Body of pancreas (tissue), 4 donors: ENCODE measurements around the gene ARHGEF39. TPM values are rescaled to one million over a fixed set of nuclear protein-coding genes. Genes with fewer than 3 reads are reported as not detected.

ENCODE experiments used
- ATAC-seq: fragments of 150-250 bp; one replicate; pipeline ENCODE4 v1.9.1; 2016
- DNase-seq, 4 donors: peaks; one replicate each; pipeline ENCODE4 v3.0.0-alpha.2; 2019
- H3K27ac ChIP-seq, 4 donors: fragments of 200-600 bp; sonication (generic); 1 replicate in 3 of 4; 2 replicates in 1 of 4; pipeline versions ENCODE4 v1.5.1 to v1.6.1; 2016 to 2019; ENCODE audit warnings: mild to moderate bottlenecking in 1 of 4, mixed read lengths in 1 of 4, moderate library complexity in 1 of 4
- H3K27me3 ChIP-seq, 2 donors: fragments of 200-600 bp; sonication (generic); one replicate each; pipeline ENCODE4 v1.6.0; 2016; ENCODE audit warnings: mild to moderate bottlenecking in 1 of 2
- H3K36me3 ChIP-seq, 2 donors: fragments of 200-600 bp; sonication (generic); replicated peaks in 1 of 2; 2 replicates each; pipeline ENCODE4 v1.5.1; 2016; ENCODE audit warnings: low read depth in 2 of 2; ENCODE audit not compliant: insufficient read depth in 1 of 2
- H3K4me1 ChIP-seq: fragments of 200-600 bp; sonication (generic); one replicate; pipeline ENCODE4 v1.6.0; 2016
- H3K4me3 ChIP-seq, 2 donors: fragments of 200-600 bp; sonication (generic); 1 replicate in 1 of 2; 2 replicates in 1 of 2; pipeline ENCODE4 v1.5.1; 2016 to 2019
- H3K9me3 ChIP-seq, 3 donors: fragments of 200-600 bp; sonication (generic); 1 replicate in 2 of 3; 2 replicates in 1 of 3; pipeline ENCODE4 v1.5.1; 2016
- POLR2A ChIP-seq, 3 donors: fragments of 450-650 bp; IDR thresholded peaks; one replicate each; pipeline ENCODE4 v1.6.1; 2016; ENCODE audit warnings: antibody characterized with exemption in 3 of 3, mild to moderate bottlenecking in 2 of 3
- WGBS, 2 donors: methylation state at CpG; one replicate each; pipeline ENCODE4 v1.1.5; 2017; 5-methylcytosine and 5-hydroxymethylcytosine counted together
- intact Hi-C: fragments of 100-400 bp; cut with DNase I; formaldehyde crosslinking; loops from one replicate; pipeline ENCODE4 v1.15.1; 2023
- total RNA-seq, 2 donors: library from RNA; depleted of rRNA; stranded (reverse); fragments of >200 nt; gene quantifications; one replicate each; pipeline ENCODE4 v1.1.0, GENCODE V29; 2016
- TF ChIP-seq, protein P1 (sequence below), 7 experiments: fragments of 450-650 bp in 4 of 7; fragments of 200-600 bp in 3 of 7; sonication (generic) in 3 of 7; IDR thresholded peaks; one replicate each; pipeline ENCODE4 v1.5.1; 2016 to 2019; ENCODE audit warnings: antibody characterized with exemption in 7 of 7

The ARHGEF39 gene
- total RNA-seq, 2 donors from 2014 or later, result 0.26 TPM; not detected in 1

DNA sequence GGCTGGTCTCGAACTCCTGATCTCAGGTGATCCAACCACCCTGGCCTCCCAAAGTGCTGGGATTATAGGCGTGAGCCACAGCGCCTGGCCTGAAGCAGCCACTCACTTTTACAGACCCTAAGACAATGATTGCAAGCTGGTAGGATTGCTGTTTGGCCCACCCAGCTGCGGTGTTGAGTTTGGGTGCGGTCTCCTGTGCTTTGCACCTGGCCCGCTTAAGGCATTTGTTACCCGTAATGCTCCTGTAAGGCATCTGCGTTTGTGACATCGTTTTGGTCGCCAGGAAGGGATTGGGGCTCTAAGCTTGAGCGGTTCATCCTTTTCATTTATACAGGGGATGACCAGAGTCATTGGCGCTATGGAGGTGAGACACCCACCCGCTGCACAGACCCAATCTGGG is 10.2 kb upstream of the ARHGEF39 start:
- Histone ChIP-seq H3K27ac (no peak overlapping the region), H3K4me1 (peaks cover 38% of the 10 kb centered on the region), H3K9me3 (no peaks in the 10 kb centered on the region), H3K4me3 (no peak overlapping the region), H3K27me3 (no peaks in the 10 kb centered on the region), H3K36me3 (no peaks in the 10 kb centered on the region)
- no peak for ATAC-seq
- intact Hi-C loops, result no loop called here
- 54 to 68% methylated on average over 7 to 13 of the region's 13 CpGs for WGBS, 2 donors
- DNase-seq, result no peak
- TF ChIP-seq, protein P1, sequence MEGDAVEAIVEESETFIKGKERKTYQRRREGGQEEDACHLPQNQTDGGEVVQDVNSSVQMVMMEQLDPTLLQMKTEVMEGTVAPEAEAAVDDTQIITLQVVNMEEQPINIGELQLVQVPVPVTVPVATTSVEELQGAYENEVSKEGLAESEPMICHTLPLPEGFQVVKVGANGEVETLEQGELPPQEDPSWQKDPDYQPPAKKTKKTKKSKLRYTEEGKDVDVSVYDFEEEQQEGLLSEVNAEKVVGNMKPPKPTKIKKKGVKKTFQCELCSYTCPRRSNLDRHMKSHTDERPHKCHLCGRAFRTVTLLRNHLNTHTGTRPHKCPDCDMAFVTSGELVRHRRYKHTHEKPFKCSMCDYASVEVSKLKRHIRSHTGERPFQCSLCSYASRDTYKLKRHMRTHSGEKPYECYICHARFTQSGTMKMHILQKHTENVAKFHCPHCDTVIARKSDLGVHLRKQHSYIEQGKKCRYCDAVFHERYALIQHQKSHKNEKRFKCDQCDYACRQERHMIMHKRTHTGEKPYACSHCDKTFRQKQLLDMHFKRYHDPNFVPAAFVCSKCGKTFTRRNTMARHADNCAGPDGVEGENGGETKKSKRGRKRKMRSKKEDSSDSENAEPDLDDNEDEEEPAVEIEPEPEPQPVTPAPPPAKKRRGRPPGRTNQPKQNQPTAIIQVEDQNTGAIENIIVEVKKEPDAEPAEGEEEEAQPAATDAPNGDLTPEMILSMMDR (IDR thresholded peaks at IDR 0.05), result no peak
- no peak for TF ChIP-seq POLR2A (IDR thresholded peaks at IDR 0.05)

DNA sequence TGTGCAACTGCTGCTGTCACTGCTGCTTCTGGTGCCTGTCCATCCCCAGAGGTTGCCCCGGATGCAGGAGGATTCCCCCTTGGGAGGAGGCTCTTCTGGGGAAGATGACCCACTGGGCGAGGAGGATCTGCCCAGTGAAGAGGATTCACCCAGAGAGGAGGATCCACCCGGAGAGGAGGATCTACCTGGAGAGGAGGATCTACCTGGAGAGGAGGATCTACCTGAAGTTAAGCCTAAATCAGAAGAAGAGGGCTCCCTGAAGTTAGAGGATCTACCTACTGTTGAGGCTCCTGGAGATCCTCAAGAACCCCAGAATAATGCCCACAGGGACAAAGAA is 9.0 kb upstream of the ARHGEF39 start:
- H3K4me3 ChIP-seq, result no peak overlapping the region
- intact Hi-C loops, result no loop called here
- peak overlapping the region; percentile 50 to 66 (median 61) for H3K27ac ChIP-seq
- DNase-seq (no peak), ATAC-seq (no peak)
- no peaks in the 10 kb centered on the region for H3K36me3 ChIP-seq
- 40 to 64% methylated on average over 1 to 3 of the region's 3 CpGs for WGBS, 2 donors
- H3K9me3 ChIP-seq, result no peaks in the 10 kb centered on the region
- H3K4me1 ChIP-seq, result peaks cover 50% of the 10 kb centered on the region
- no peaks in the 10 kb centered on the region for H3K27me3 ChIP-seq
- TF ChIP-seq POLR2A (IDR thresholded peaks at IDR 0.05), result no peak
- TF ChIP-seq, protein P1 (IDR thresholded peaks at IDR 0.05), result no peak

DNA sequence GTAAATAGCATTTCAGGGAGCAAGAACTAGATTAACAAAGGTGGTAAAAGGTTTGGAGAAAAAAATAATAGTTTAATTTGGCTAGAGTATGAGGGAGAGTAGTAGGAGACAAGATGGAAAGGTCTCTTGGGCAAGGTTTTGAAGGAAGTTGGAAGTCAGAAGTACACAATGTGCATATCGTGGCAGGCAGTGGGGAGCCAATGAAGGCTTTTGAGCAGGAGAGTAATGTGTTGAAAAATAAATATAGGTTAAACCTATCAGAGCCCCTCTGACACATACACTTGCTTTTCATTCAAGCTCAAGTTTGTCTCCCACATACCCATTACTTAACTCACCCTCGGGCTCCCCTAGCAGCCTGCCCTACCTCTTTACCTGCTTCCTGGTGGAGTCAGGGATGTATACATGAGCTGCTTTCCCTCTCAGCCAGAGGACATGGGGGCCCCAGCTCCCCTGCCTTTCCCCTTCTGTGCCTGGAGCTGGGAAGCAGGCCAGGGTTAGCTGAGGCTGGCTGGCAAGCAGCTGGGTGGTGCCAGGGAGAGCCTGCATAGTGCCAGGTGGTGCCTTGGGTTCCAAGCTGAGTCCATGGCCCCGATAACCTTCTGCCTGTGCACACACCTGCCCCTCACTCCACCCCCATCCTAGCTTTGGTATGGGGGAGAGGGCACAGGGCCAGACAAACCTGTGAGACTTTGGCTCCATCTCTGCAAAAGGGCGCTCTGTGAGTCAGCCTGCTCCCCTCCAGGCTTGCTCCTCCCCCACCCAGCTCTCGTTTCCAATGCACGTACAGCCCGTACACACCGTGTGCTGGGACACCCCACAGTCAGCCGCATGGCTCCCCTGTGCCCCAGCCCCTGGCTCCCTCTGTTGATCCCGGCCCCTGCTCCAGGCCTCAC is 8.4 kb upstream of the ARHGEF39 start, which contains the start of gene CA9:
TSS of gene CA9 (plus strand) at position 797 of the 893 bp plus-strand sequence. CDS start at position 829, 32 bp downstream.
- ATAC-seq, result peak; percentile 54
- WGBS, 2 donors, result 11 to 28% methylated on average over 9 to 10 of the region's 10 CpGs
- peaks cover 56% of the 10 kb centered on the region for H3K4me1 ChIP-seq
- peak within 1 kb of the TSS; percentile 50 to 66 (median 61) for H3K27ac ChIP-seq
- no peaks in the 10 kb centered on the region for H3K9me3 ChIP-seq
- DNase-seq, result peak; percentile 60 to 93 (median 86)
- H3K36me3 ChIP-seq, result no peaks in the 10 kb centered on the region
- no peak within 1 kb of the TSS for H3K4me3 ChIP-seq
- TF ChIP-seq POLR2A (IDR thresholded peaks at IDR 0.05), result peak in 1 of 3 donors; percentile 45
- TF ChIP-seq, protein P1 (IDR thresholded peaks at IDR 0.05), result no peak
- intact Hi-C loops, result no loop called here
- no peaks in the 10 kb centered on the region for H3K27me3 ChIP-seq

DNA sequence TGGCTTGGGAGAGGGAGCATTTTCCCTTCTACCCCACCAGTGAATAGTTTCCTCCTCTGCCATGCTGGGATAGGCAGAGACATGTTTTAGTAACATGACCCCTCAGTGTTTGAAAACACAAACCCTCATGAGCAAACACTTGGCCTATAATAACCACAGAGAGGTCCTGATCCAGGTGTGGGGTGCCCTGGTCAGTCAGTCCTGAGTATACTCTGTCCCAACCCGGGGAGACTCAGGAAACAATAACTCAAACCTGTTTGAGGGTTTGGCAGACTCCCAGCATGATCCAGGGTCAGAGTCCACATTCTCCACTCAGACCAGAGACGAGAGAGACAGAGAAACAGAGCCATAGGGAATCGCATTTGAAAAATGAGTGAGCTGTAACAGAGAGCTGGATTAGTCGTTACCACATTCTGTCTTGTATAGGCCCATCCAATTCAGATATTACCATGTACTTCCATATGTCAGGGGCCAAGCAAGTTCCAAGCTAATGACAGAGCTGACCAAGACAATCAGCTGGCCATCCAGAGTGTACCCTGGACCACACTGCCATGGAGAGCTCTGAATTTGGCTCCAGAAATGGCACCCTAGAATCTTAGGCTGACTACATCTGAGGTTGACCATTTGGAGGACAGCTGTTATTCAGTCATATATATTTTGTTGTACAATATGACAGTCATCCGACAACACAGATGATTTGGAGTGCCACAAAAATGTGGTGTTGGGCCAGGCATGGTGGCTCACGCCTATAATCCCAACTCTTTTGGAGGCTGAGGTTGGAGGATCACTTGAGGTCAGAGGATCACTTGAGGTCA is 4.5 kb upstream of the ARHGEF39 start:
- Histone ChIP-seq H3K27me3 (no peaks in the 10 kb centered on the region), H3K4me1 (peaks cover 60% of the 10 kb centered on the region), H3K9me3 (no peaks in the 10 kb centered on the region), H3K4me3 (no peak overlapping the region), H3K27ac (peak overlapping the region; percentile 77 to 88 (median 84)), H3K36me3 (no peaks in the 10 kb centered on the region)
- 39 to 41% methylated on average over 6 of the region's 6 CpGs for WGBS, 2 donors
- ATAC-seq (peak; percentile 83), DNase-seq (peak; percentile 88 to 94 (median 92))
- TF ChIP-seq, protein P1 (IDR thresholded peaks at IDR 0.05), result no peak
- TF ChIP-seq POLR2A (IDR thresholded peaks at IDR 0.05), result peak in 2 of 3 donors; percentile 17 to 26
- intact Hi-C loops, result no loop called here
